HG03558 (cell line): ENCODE results near the gene LBP.
"Not testable (repeated sequence)": the region's sequence is repeated elsewhere in the genome, so short reads cannot be mapped to it uniquely, and the experiment has no call there.

Experiments
- ATAC-seq: cut with Tn5 transposase; IDR thresholded peaks from one replicate; pipeline ENCODE4 v1.9.1; 2021; ENCODE audit warnings: moderate number of reproducible peaks; ENCODE audit not compliant: unreplicated experiment; ENCODE audit errors: extremely low read depth

LBP gene

GRCh38 chr20:38386851-38387250 is 40.6 kb downstream of the LBP start:
- ATAC-seq: no peak

DNA sequence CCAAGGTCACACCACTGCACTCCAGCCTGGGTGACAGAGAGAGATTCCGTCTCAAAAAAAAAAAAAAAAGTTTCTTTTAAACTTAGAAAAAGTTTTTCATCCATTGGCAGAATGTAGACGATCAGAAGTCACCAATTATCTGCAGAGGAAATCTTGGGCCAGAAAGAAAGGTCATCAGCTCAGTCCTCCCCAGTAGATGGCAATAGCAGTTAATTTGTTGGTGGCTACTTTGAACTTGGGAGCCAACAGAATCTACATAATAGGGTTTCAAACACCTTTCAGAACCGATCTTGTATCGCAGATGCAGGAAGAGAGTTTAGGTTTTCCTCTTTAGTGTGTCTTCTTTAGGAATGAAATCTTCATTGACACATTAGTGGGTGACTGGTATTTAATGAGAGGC is 41.7 kb downstream of the LBP start:
- no peak for ATAC-seq

DNA sequence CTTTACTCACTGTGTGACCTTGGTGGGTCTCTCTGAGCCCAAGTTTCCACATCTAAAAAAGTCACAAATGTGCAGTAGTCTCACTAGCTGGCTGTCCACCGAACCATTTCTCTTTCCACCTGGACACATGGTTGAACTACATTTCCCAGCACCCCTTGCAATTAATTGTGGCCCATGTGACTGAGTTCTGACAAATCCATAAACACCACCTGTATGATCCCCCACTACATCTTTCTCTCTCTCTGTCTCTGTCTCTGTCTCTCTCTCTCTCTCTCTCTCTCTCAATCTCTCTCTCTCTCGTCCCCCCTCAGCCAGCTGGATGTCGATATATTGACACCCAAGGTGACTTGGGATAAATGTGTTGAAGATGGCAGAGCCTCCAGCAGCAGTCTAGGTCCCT is 46.1 kb downstream of the LBP start:
- no peak for ATAC-seq

DNA sequence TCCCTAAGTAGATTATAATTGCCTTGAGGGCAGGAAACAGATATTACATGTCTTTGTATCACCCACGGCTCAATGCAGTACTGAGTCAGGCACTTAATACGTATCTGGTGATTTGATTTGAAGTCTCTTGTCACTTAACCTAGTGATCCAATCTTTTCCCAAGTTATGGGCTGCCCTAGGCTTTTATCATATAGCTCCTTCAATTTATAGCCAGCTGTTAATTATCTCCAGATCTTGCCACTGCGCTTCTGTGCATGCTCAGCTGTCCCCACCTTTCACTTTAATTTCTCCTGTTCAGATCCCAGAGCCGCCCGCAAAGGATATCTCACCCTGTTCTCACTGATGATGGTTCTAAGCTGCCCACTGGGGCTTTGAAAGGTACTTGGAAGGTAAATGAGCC is 47.0 kb downstream of the LBP start:
- no peak for ATAC-seq

GRCh38 chr20:38395165-38395564 is 48.9 kb downstream of the LBP start:
- ATAC-seq: no peak

GRCh38 chr20:38395751-38396395 is 49.6 kb downstream of the LBP start:
- ATAC-seq: not testable (repeated sequence)

GRCh38 chr20:38402089-38402488 is 55.8 kb downstream of the LBP start:
- ATAC-seq: no peak

DNA sequence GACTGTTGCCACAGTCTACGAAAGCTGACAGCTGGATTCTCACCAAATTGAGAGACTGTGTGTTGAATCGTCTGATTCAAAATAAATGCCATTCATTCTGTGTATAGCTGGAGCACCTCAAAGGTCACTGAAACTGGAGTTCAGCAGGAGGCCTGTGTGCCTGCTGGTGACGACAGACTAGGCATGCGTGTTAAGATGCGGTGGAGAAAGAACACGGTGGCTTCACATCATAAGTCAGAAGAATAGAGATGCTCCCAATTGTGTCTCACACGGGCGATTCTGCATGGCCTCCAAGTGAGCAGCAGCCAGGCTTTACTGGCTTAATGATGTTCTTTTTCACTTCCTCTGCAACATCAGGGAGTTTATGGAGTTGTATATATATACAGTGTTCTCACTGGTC is 56.5 kb downstream of the LBP start:
- no peak for ATAC-seq

- no peak for ATAC-seq
Observed at GRCh38 chr20:38404016-38404415, 57.7 kb downstream of the LBP start.

DNA sequence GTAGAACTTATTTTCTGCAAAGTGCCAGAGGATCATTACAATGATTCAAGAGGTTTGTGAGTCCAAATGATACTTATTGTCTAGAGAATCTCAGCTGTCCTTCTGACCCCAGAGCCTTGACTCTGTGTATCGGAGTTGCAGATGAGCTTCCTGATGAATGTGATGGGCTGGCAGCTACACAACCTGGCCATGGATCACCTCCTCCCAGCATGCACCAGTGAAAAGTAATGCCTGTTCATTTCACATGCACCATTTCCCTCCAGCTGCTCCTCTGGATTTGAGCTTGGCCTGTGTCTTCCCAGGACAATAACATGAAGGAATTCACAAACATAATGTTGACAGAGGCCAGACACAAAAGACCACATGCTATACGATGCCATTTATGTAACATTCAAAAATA is 58.9 kb downstream of the LBP start:
- ATAC-seq: no peak

DNA sequence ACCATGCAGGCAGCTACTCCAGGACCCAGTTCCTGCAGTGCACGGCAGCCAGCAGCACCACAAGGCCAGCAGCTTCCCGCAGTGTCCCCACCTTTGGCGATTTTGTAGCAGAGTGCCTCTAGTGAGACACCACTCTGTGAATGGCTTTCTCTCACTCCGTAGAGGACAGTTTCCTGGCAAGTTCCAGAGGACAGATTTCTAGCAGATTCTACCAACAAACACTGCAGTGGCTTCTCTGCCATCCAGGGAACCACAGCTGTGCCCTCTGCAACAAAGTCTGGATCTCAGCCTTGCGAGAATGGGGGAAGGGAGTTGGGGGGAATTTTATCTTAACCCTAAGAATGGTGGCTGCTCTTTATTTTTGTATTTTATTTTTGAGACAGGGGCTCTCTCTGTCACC is 60.2 kb downstream of the LBP start:
- ATAC-seq: no peak

- no peak for ATAC-seq
Observed at GRCh38 chr20:38407321-38407720, 61.0 kb downstream of the LBP start.

DNA sequence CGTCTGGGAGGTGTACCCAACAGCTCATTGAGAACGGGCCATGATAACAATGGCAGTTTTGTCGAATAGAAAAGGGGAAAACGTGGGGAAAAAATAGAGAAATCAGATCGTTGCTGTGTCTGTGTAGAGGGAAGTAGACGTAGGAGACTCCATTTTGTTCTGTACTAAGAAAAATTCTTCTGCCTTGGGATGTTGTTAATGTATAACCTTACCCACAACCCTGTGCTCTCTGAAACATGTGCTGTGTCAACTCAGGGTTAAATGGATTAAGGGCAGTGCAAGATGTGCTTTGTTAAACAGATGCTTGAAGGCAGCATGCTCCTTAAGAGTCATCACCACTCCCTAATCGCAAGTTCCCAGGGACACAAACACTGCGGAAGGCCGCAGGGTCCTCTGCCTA is 61.5 kb downstream of the LBP start:
- not testable (repeated sequence) for ATAC-seq

GRCh38 chr20:38412877-38413577 is 66.7 kb downstream of the LBP start:
- no peak for ATAC-seq

- no peak for ATAC-seq
Observed at GRCh38 chr20:38414769-38415450, 68.6 kb downstream of the LBP start.

DNA sequence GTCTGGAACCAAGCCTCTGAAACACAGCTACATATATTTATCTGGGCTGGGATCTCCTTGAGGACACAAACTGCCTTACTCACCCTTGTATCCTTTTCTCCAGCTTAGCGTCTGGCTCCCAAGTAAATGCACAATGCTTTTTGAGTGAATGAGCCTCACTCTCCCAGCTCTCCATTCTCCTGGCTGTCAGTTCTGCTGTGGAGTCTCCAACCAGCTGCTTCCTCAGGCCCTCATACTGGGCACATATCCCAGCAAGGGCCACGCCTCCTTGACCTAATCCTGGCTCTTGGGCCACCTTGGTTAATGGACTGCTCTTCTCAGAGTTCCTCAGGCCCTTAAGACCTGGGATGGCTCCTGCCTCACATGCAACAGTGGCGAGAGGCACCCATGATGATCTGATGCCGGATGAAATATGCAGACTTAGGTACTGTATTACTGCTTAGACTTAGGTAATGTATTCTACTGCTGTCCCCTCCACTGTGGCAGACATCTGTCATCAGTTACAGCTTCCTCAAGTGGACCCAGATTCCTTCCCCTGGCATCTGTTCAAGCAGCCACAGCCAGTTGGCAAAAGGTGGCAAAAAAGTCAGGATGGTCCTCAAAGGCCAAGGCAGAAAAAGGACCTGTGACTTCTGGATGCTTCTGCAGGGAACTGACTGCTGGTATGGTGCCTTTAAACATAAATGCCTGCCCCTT is 72.4 kb downstream of the LBP start:
- no peak for ATAC-seq

DNA sequence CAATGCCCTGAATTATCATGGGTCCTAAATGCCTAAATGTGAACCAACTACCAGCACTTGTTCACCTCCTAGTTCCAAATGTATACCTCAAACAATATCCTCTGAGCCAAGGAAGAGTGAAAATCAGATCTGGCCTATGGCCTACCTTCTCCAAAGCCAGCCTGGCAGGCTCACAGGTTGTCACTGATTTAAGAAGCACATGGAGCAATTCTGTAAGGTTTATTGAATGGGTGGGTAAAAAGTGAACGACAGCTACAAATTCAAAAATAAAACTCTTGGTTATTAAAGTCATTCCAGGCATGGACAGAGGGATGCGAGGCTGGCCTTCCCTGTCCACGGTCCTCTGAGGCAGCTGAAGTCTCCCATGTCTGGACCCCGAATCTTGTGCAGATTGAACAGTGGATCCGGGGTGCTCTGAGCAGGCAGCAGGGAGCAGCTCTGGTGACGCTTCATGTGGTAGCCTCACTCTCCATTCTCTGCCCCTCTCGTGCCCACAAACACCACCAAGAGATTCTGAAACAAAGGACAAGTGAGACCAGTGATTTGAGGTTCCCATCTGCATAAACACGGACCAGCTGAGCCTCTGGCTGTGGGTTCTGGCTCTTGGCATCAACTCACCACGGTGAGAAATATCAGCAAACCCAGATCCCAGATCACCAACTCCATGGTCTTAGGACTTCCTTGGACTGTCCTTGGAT is 74.3 kb downstream of the LBP start:
- ATAC-seq: no peak

GRCh38 chr20:38421915-38422314 is 75.6 kb downstream of the LBP start:
- no peak for ATAC-seq

DNA sequence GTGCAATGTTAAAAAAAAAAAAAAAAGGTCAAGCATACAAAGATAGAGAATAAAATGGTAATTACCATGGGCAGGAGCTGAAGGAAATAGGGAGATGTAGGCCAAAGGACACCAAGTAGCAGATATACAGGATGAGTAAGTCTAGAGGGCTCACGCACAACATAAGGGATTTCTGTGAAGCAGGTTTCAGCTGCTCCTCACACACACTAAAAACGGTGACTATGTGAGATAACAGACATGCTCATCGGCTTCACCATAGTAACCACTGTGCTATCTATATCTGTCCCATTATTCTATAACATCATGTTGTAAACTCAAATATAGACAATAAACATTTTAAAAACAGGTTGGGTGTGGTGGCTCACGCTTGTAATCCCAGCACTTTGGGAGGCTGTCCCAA is 77.3 kb downstream of the LBP start:
- ATAC-seq: no peak

- no peak for ATAC-seq
Observed at GRCh38 chr20:38424401-38424800, 78.1 kb downstream of the LBP start.
